ENCODE data around the gene ACE2. TPM values are rescaled to one million over a fixed set of nuclear protein-coding genes. Genes with fewer than 3 reads are reported as not detected.

ACE2 gene
- total and polyA plus RNA-seq, 2 of the 8 experiments (the other 6 are each of a cell fraction or from before 2014, with no cell fraction given), result 0.06 TPM; not detected in 1

DNA sequence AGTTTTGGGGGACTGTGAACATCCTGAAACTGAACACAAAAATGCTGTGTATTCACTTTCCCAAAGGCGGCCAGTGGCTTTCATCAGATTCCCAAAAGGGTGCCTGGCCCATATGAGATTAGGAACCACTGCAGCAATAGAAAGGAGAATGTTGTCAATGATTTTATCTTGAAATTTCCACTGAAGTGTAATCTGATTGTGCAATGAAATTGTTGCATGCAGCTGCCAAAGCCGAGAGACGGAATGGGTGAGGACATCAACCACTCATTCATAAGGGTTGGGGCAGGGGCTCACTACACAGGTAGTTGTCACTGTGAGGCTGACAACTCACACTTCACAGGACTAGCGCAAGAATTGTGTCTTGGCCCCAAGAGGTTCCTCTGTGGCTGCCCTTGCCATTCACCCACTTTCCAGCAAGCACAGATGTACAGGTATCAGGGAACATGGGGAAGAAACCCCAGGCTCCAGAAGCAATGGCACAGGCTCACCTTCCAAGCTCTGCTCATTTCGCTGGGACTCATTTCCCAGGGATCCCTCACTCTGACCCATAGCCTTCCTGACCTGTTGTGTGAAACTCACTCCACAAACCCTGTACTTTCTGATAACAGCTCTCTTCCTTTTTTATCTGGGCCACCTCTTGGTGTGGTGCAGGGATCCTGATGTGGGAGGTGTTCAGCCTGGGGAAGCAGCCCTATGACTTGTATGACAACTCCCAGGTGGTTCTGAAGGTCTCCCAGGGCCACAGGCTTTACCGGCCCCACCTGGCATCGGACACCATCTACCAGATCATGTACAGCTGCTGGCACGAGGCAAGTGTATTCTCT lies 51.4 kb downstream of the ACE2 start (continued):
- TF ChIP-seq, protein P1, sequence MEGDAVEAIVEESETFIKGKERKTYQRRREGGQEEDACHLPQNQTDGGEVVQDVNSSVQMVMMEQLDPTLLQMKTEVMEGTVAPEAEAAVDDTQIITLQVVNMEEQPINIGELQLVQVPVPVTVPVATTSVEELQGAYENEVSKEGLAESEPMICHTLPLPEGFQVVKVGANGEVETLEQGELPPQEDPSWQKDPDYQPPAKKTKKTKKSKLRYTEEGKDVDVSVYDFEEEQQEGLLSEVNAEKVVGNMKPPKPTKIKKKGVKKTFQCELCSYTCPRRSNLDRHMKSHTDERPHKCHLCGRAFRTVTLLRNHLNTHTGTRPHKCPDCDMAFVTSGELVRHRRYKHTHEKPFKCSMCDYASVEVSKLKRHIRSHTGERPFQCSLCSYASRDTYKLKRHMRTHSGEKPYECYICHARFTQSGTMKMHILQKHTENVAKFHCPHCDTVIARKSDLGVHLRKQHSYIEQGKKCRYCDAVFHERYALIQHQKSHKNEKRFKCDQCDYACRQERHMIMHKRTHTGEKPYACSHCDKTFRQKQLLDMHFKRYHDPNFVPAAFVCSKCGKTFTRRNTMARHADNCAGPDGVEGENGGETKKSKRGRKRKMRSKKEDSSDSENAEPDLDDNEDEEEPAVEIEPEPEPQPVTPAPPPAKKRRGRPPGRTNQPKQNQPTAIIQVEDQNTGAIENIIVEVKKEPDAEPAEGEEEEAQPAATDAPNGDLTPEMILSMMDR (IDR thresholded peaks at IDR 0.05; ENCODE audit: control extremely low read depth in 1 of 3, insufficient read depth in 1 of 3, low read depth in 1 of 3, low read length in 3 of 3), result no peak
- TF ChIP-seq KDM1A (IDR thresholded peaks at IDR 0.05; ENCODE audit: borderline replicate concordance, low read length) (no peak), TAF1 (IDR thresholded peaks at IDR 0.05; ENCODE audit: low read depth, low read length) (no peak)
